ENCODE results near the gene RTP2. TPM values are rescaled to one million over a fixed set of nuclear protein-coding genes. Genes with fewer than 3 reads are reported as not detected.

Gene RTP2
- total and polyA plus RNA-seq, 9 of the 15 experiments (the other 6 are each of a cell fraction or from before 2014, with no cell fraction given), result not detected

DNA sequence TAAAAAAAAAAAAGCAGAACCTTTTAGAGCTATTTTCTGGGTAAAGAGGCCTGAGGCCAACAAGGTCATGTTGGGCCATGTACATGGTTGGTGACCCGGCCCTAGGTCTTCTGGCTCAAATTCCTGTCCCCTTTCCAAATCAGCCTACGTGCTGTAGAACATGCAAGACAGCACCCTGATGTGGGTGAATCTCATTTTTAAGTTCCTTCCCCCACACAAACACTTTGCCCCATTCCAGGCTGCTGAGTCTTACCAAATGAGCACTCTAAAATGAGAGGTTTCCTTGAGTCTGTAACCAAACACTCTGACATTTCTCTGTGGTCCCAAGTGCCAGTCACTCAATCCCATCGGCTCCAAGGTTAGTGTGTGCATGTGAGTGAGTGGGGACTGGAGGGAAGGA lies 33.5 kb upstream of the RTP2 start:
- DNase-seq (ENCODE audit: extremely low read depth in 1 of 4, low spot score in 3 of 4) (no peak), FAIRE-seq (no peak), ATAC-seq (no peak)
- no peak overlapping the region for H3K4me3 ChIP-seq
- CTCF ChIA-PET (ENCODE audit: low intra/inter-chr PET ratio), result interaction anchor here (0.6 kb wide), 2 partner anchors 19 to 188 kb away, joined by 3 to 4 read pairs; no protein-coding TSS in a partner anchor
- no peak overlapping the region for H2AFZ ChIP-seq (ENCODE audit: low read depth, low read length)
- TF ChIP-seq ZNF311 (CRISPR knock-in tag; IDR thresholded peaks at IDR 0.05) (no peak), DMBX1 (CRISPR knock-in tag; IDR thresholded peaks at IDR 0.05; ENCODE audit: borderline replicate concordance) (no peak), COPS2 (conservative IDR thresholded peaks at IDR 0.05) (no peak), ZC3H4 (CRISPR knock-in tag; IDR thresholded peaks at IDR 0.05; ENCODE audit: borderline replicate concordance) (no peak), LARP7 (IDR thresholded peaks at IDR 0.05) (no peak), ZNF124 (CRISPR knock-in tag; IDR thresholded peaks at IDR 0.05) (no peak), CBX8 (IDR thresholded peaks at IDR 0.05; ENCODE audit: borderline replicate concordance, extremely low read depth, low read depth, low read length, poor library complexity, severe bottlenecking) (no peak), CREB1 (IDR thresholded peaks at IDR 0.05) (no peak), CREB1 (CRISPR knock-in tag; IDR thresholded peaks at IDR 0.05) (no peak), MEIS2 (IDR thresholded peaks at IDR 0.05; ENCODE audit: partially characterized antibody) (no peak)
- TF ChIP-seq, protein P1, sequence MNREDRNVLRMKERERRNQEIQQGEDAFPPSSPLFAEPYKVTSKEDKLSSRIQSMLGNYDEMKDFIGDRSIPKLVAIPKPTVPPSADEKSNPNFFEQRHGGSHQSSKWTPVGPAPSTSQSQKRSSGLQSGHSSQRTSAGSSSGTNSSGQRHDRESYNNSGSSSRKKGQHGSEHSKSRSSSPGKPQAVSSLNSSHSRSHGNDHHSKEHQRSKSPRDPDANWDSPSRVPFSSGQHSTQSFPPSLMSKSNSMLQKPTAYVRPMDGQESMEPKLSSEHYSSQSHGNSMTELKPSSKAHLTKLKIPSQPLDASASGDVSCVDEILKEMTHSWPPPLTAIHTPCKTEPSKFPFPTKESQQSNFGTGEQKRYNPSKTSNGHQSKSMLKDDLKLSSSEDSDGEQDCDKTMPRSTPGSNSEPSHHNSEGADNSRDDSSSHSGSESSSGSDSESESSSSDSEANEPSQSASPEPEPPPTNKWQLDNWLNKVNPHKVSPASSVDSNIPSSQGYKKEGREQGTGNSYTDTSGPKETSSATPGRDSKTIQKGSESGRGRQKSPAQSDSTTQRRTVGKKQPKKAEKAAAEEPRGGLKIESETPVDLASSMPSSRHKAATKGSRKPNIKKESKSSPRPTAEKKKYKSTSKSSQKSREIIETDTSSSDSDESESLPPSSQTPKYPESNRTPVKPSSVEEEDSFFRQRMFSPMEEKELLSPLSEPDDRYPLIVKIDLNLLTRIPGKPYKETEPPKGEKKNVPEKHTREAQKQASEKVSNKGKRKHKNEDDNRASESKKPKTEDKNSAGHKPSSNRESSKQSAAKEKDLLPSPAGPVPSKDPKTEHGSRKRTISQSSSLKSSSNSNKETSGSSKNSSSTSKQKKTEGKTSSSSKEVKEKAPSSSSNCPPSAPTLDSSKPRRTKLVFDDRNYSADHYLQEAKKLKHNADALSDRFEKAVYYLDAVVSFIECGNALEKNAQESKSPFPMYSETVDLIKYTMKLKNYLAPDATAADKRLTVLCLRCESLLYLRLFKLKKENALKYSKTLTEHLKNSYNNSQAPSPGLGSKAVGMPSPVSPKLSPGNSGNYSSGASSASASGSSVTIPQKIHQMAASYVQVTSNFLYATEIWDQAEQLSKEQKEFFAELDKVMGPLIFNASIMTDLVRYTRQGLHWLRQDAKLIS (CRISPR knock-in tag; IDR thresholded peaks at IDR 0.05), result no peak
- TF ChIP-seq, protein P2, sequence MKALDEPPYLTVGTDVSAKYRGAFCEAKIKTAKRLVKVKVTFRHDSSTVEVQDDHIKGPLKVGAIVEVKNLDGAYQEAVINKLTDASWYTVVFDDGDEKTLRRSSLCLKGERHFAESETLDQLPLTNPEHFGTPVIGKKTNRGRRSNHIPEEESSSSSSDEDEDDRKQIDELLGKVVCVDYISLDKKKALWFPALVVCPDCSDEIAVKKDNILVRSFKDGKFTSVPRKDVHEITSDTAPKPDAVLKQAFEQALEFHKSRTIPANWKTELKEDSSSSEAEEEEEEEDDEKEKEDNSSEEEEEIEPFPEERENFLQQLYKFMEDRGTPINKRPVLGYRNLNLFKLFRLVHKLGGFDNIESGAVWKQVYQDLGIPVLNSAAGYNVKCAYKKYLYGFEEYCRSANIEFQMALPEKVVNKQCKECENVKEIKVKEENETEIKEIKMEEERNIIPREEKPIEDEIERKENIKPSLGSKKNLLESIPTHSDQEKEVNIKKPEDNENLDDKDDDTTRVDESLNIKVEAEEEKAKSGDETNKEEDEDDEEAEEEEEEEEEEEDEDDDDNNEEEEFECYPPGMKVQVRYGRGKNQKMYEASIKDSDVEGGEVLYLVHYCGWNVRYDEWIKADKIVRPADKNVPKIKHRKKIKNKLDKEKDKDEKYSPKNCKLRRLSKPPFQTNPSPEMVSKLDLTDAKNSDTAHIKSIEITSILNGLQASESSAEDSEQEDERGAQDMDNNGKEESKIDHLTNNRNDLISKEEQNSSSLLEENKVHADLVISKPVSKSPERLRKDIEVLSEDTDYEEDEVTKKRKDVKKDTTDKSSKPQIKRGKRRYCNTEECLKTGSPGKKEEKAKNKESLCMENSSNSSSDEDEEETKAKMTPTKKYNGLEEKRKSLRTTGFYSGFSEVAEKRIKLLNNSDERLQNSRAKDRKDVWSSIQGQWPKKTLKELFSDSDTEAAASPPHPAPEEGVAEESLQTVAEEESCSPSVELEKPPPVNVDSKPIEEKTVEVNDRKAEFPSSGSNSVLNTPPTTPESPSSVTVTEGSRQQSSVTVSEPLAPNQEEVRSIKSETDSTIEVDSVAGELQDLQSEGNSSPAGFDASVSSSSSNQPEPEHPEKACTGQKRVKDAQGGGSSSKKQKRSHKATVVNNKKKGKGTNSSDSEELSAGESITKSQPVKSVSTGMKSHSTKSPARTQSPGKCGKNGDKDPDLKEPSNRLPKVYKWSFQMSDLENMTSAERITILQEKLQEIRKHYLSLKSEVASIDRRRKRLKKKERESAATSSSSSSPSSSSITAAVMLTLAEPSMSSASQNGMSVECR (CRISPR knock-in tag; IDR thresholded peaks at IDR 0.05), result no peak
- TF ChIP-seq, protein P3, sequence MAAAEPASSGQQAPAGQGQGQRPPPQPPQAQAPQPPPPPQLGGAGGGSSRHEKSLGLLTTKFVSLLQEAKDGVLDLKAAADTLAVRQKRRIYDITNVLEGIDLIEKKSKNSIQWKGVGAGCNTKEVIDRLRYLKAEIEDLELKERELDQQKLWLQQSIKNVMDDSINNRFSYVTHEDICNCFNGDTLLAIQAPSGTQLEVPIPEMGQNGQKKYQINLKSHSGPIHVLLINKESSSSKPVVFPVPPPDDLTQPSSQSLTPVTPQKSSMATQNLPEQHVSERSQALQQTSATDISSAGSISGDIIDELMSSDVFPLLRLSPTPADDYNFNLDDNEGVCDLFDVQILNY (CRISPR knock-in tag; IDR thresholded peaks at IDR 0.05), result no peak
- peaks cover 33 to 46% of the 10 kb centered on the region in 2 experiments for H3K4me1 ChIP-seq (replicated peaks in 1 of 2; ENCODE audit: control insufficient read depth in 2 of 2, insufficient read depth in 2 of 2, low read length in 2 of 2)
- no peak overlapping the region for H3K27ac ChIP-seq (ENCODE audit: extremely low read depth, low read depth, low read length)
- WGBS (ENCODE audit: insufficient coverage, low coverage, missing lambda C conversion rate), result 8% methylated on average over 3 of the region's 3 CpGs
- H3K36me3 ChIP-seq (ENCODE audit: control insufficient read depth, insufficient read depth, low read length), result no peaks in the 10 kb centered on the region
- no peak overlapping the region for H3K4me2 ChIP-seq (ENCODE audit: insufficient read depth, low read length)
- no peak overlapping the region for H3K9ac ChIP-seq (ENCODE audit: insufficient read depth in 1 of 2, low read depth in 2 of 2, low read length in 2 of 2)
- in situ Hi-C loops (cut with MboI) (loop anchor here (25.0 kb wide), 1 partner anchor 1401 kb away; no protein-coding TSS in a partner anchor), intact Hi-C loops (cut with micrococcal nuclease) (no loop called here)
- H3K27me3 ChIP-seq (ENCODE audit: control insufficient read depth in 2 of 2, insufficient read depth in 2 of 2, low read length in 2 of 2), result peaks cover 0 to 13% of the 10 kb centered on the region in 2 experiments; a peak in 1 of 5 replicates
- POLR2A ChIA-PET, result interaction anchor here (0.6 to 1.1 kb wide), 2 partner anchors 10 to 845 kb away, joined by 3 to 5 read pairs; partner anchors contain the start of gene BCL6
- peaks cover 16% of the 10 kb centered on the region for H4K20me1 ChIP-seq (replicated peaks; ENCODE audit: control insufficient read depth, insufficient read depth, low read length)
- no TSS peak for BruUV-seq (replicated peaks)
- H3K9me1 ChIP-seq (ENCODE audit: control insufficient read depth, insufficient read depth, low read length), result no peaks in the 10 kb centered on the region
- H3K79me2 ChIP-seq (ENCODE audit: control insufficient read depth, insufficient read depth, low read length), result no peaks in the 10 kb centered on the region
- no peaks in the 10 kb centered on the region for H3K9me3 ChIP-seq (replicated peaks; ENCODE audit: control insufficient read depth, insufficient read depth, low read depth, low read length)

All from K562 (cell line).